ENCODE measurements around the gene HSPBAP1.

DNA sequence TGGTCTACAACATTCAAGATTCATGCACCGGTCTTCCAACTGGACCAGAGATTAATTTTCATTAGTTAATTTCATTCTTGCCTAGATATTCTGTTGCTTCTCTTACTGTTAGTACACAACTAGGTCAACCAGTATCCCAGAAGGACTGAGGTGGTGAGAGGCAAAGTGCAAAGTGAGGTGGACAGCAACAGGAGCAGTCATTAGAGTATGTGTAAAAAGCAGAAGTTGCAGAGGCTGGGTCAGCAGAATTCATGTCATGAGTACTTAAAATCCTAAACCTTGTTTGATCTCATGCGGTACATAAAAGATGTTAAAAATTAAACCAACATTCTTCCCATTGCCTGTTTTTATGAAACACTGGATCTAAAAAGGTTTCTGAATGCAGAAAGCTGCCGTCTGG is 66.3 kb downstream of the HSPBAP1 start:
- no peak for TF ChIP-seq POLR2A (IDR thresholded peaks at IDR 0.05)
- TF ChIP-seq, protein P1, sequence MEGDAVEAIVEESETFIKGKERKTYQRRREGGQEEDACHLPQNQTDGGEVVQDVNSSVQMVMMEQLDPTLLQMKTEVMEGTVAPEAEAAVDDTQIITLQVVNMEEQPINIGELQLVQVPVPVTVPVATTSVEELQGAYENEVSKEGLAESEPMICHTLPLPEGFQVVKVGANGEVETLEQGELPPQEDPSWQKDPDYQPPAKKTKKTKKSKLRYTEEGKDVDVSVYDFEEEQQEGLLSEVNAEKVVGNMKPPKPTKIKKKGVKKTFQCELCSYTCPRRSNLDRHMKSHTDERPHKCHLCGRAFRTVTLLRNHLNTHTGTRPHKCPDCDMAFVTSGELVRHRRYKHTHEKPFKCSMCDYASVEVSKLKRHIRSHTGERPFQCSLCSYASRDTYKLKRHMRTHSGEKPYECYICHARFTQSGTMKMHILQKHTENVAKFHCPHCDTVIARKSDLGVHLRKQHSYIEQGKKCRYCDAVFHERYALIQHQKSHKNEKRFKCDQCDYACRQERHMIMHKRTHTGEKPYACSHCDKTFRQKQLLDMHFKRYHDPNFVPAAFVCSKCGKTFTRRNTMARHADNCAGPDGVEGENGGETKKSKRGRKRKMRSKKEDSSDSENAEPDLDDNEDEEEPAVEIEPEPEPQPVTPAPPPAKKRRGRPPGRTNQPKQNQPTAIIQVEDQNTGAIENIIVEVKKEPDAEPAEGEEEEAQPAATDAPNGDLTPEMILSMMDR (IDR thresholded peaks at IDR 0.05), result no peak
